Neuronal stem cell (in vitro differentiated cells): Measurements from ENCODE around the gene MYBBP1A.

Experiments used
- DNase-seq: peaks from one replicate; pipeline ENCODE4 v3.0.0-alpha.2; 2013; ENCODE audit warnings: low spot score
- H2AFZ ChIP-seq: one replicate; pipeline ENCODE4 v1.6.1; 2013; ENCODE audit warnings: mild to moderate bottlenecking, low read length, inconsistent platforms
- H2AK5ac ChIP-seq: 2 replicates; pipeline ENCODE4 v1.6.1; 2013; ENCODE audit warnings: low read depth, mild to moderate bottlenecking, inconsistent platforms, low read length, moderate library complexity, mixed read lengths
- H2BK120ac ChIP-seq: 2 replicates; pipeline ENCODE4 v1.6.1; 2013; ENCODE audit warnings: low read depth, mild to moderate bottlenecking, inconsistent platforms, low read length, moderate library complexity, mixed read lengths
- H2BK12ac ChIP-seq: one replicate; pipeline ENCODE4 v1.6.1; 2013; ENCODE audit warnings: low read length, inconsistent platforms
- H2BK15ac ChIP-seq: 2 replicates; pipeline ENCODE4 v1.6.1; 2013; ENCODE audit warnings: mild to moderate bottlenecking, low read length, inconsistent platforms, mixed read lengths
- H2BK5ac ChIP-seq: one replicate; pipeline ENCODE4 v1.6.1; 2013; ENCODE audit warnings: inconsistent platforms, mild to moderate bottlenecking, low read length, moderate library complexity
- H3K14ac ChIP-seq: one replicate; pipeline ENCODE4 v1.6.1; 2013; ENCODE audit warnings: low read length, inconsistent platforms
- H3K18ac ChIP-seq: 2 replicates; pipeline ENCODE4 v1.6.1; 2013; ENCODE audit warnings: low read length, inconsistent platforms
- H3K23ac ChIP-seq: 2 replicates; pipeline ENCODE4 v1.6.1; 2013; ENCODE audit warnings: low read depth, mild to moderate bottlenecking, mixed read lengths, low read length, inconsistent platforms; ENCODE audit not compliant: poor library complexity
- H3K27ac ChIP-seq: replicated peaks from 3 replicates; pipeline ENCODE4 v1.5.1; 2013; ENCODE audit warnings: low read length, inconsistent platforms
- H3K27me3 ChIP-seq, 3 experiments: 2 replicates each; pipeline ENCODE4 v1.6.1; 2013; ENCODE audit warnings: low read length in 3 of 3, mild to moderate bottlenecking in 2 of 3, inconsistent platforms in 1 of 3, low read depth in 1 of 3, mixed read lengths in 1 of 3, moderate library complexity in 1 of 3; ENCODE audit not compliant: control insufficient read depth in 3 of 3, insufficient read depth in 3 of 3
- H3K36me3 ChIP-seq, 2 donors: replicated peaks in 1 of 2; 2 replicates each; pipeline ENCODE4 v1.6.1; 2013; ENCODE audit warnings: low read length in 2 of 2; ENCODE audit not compliant: control insufficient read depth in 2 of 2, insufficient read depth in 2 of 2
- H3K4ac ChIP-seq: 2 replicates; pipeline ENCODE4 v1.6.1; 2013; ENCODE audit warnings: inconsistent platforms, mild to moderate bottlenecking, low read length, moderate library complexity
- H3K4me1 ChIP-seq, 2 donors: 1 replicate in 1 of 2; 2 replicates in 1 of 2; pipeline ENCODE4 v1.6.1; 2013; ENCODE audit warnings: low read length in 2 of 2, low read depth in 1 of 2; ENCODE audit not compliant: control insufficient read depth in 2 of 2, insufficient read depth in 1 of 2
- H3K4me2 ChIP-seq: one replicate; pipeline ENCODE4 v1.6.1; 2013; ENCODE audit warnings: mild to moderate bottlenecking, low read length, inconsistent platforms; ENCODE audit not compliant: insufficient read depth, poor library complexity, severe bottlenecking
- H3K4me3 ChIP-seq, 2 donors: 2 replicates each; pipeline ENCODE4 v1.5.1; 2013; ENCODE audit warnings: low read length in 2 of 2, mild to moderate bottlenecking in 2 of 2, inconsistent platforms in 1 of 2, moderate library complexity in 1 of 2
- H3K79me1 ChIP-seq: one replicate; pipeline ENCODE4 v1.6.1; 2013; ENCODE audit warnings: low read depth, mild to moderate bottlenecking, inconsistent platforms, low read length, moderate library complexity
- H3K9ac ChIP-seq: one replicate; pipeline ENCODE4 v1.6.1; 2013; ENCODE audit warnings: mild to moderate bottlenecking, low read depth, low read length, inconsistent platforms; ENCODE audit not compliant: poor library complexity
- H3K9me3 ChIP-seq, 2 donors: replicated peaks in 1 of 2; 2 replicates each; pipeline versions ENCODE3 to v1.6.1; 2013; ENCODE audit warnings: low read length in 2 of 2, mild to moderate bottlenecking in 2 of 2, inconsistent platforms in 1 of 2, low read depth in 1 of 2, mixed read lengths in 1 of 2, moderate library complexity in 1 of 2; ENCODE audit not compliant: control insufficient read depth in 2 of 2, insufficient read depth in 1 of 2
- H4K8ac ChIP-seq: one replicate; pipeline ENCODE4 v1.6.1; 2013; ENCODE audit warnings: low read depth, mild to moderate bottlenecking, inconsistent platforms, low read length, moderate library complexity
- H4K91ac ChIP-seq: one replicate; pipeline ENCODE4 v1.6.1; 2013; ENCODE audit warnings: low read length, low read depth, mild to moderate bottlenecking, inconsistent platforms; ENCODE audit not compliant: poor library complexity
- WGBS, 2 donors: extraction: QIAGEN DNeasy Blood & Tissue Kit; methylation state at CpG; one replicate each; pipeline ENCODE4 v1.1.7; 2013; ENCODE audit warnings: missing lambda C conversion rate in 2 of 2, mixed read lengths in 1 of 2; ENCODE audit not compliant: insufficient read length in 2 of 2, insufficient replicate concordance in 1 of 2; ENCODE audit errors: extremely low coverage in 2 of 2; 5-methylcytosine and 5-hydroxymethylcytosine counted together

MYBBP1A gene

GRCh38 chr17:4547118-4547906 lies 7.9 kb downstream of the MYBBP1A start:
- H2BK5ac ChIP-seq = peak overlapping the region; percentile 53
- H3K18ac ChIP-seq = no peak overlapping the region
- H3K14ac ChIP-seq = no peak overlapping the region
- H2BK15ac ChIP-seq = no peak overlapping the region
- no peak overlapping the region for H2BK12ac ChIP-seq
- H4K8ac ChIP-seq = no peak overlapping the region
- H3K4me1 ChIP-seq = peaks cover 0 to 3% of the 10 kb centered on the region in 2 donors
- H3K79me1 ChIP-seq = peaks cover 11% of the 10 kb centered on the region
- no peak overlapping the region for H2AFZ ChIP-seq
- DNase-seq = no peak
- H3K23ac ChIP-seq = no peak overlapping the region
- no peaks in the 10 kb centered on the region for H3K27me3 ChIP-seq
- H3K36me3 ChIP-seq = peaks cover 57 to 83% of the 10 kb centered on the region in 2 donors
- no peak overlapping the region for H3K4me2 ChIP-seq
- H3K9ac ChIP-seq = no peak overlapping the region
- no peak overlapping the region for H3K27ac ChIP-seq
- H3K4me3 ChIP-seq = no peak overlapping the region
- H4K91ac ChIP-seq = no peak overlapping the region
- no peaks in the 10 kb centered on the region for H3K9me3 ChIP-seq
- H2BK120ac ChIP-seq = no peak overlapping the region
- WGBS, 2 donors = no CpG with 5 or more reads among the region's 17 CpGs
- H3K4ac ChIP-seq = no peak overlapping the region
- no peak overlapping the region for H2AK5ac ChIP-seq

- Histone ChIP-seq H4K8ac (no peak overlapping the region), H2BK5ac (peak overlapping the region; percentile 87), H3K4ac (no peak overlapping the region), H3K18ac (no peak overlapping the region), H2AFZ (no peak overlapping the region), H3K23ac (no peak overlapping the region), H2BK12ac (no peak overlapping the region), H3K9me3 (no peaks in the 10 kb centered on the region), H3K14ac (no peak overlapping the region), H3K27me3 (no peaks in the 10 kb centered on the region), H3K4me3 (no peak overlapping the region), H2BK15ac (no peak overlapping the region), H3K36me3 (peaks cover 53 to 84% of the 10 kb centered on the region in 2 donors), H3K4me2 (no peak overlapping the region), H3K9ac (no peak overlapping the region), H4K91ac (no peak overlapping the region), H3K4me1 (peaks cover 0 to 3% of the 10 kb centered on the region in 2 donors), H2AK5ac (no peak overlapping the region), H2BK120ac (no peak overlapping the region), H3K79me1 (peaks cover 9% of the 10 kb centered on the region), H3K27ac (no peak overlapping the region)
- no peak for DNase-seq
- WGBS, 2 donors = no CpG with 5 or more reads among the region's 32 CpGs
Measured at GRCh38 chr17:4545217-4545951, 9.8 kb downstream of the MYBBP1A start.

GRCh38 chr17:4544951-4545216 lies 10.3 kb downstream of the MYBBP1A start:
- peaks cover 9% of the 10 kb centered on the region for H3K79me1 ChIP-seq
- H2BK12ac ChIP-seq = no peak overlapping the region
- no peaks in the 10 kb centered on the region for H3K9me3 ChIP-seq
- no peaks in the 10 kb centered on the region for H3K27me3 ChIP-seq
- no peak overlapping the region for H2BK120ac ChIP-seq
- no peak overlapping the region for H3K4me3 ChIP-seq
- no peak overlapping the region for H2AK5ac ChIP-seq
- no peak overlapping the region for H4K8ac ChIP-seq
- H3K23ac ChIP-seq = no peak overlapping the region
- no peak overlapping the region for H3K27ac ChIP-seq
- H2BK5ac ChIP-seq = peak overlapping the region; percentile 87
- no peak overlapping the region for H3K4ac ChIP-seq
- no peak overlapping the region for H4K91ac ChIP-seq
- no peak overlapping the region for H2AFZ ChIP-seq
- H2BK15ac ChIP-seq = no peak overlapping the region
- no peak overlapping the region for H3K14ac ChIP-seq
- H3K4me1 ChIP-seq = peaks cover 0 to 3% of the 10 kb centered on the region in 2 donors
- H3K36me3 ChIP-seq = peaks cover 53 to 84% of the 10 kb centered on the region in 2 donors
- WGBS, 2 donors = no CpG with 5 or more reads among the region's 18 CpGs
- H3K9ac ChIP-seq = no peak overlapping the region
- H3K4me2 ChIP-seq = no peak overlapping the region
- no peak overlapping the region for H3K18ac ChIP-seq
- no peak for DNase-seq

- Histone ChIP-seq H3K4me2 (no peak overlapping the region), H2BK15ac (no peak overlapping the region), H2AK5ac (no peak overlapping the region), H3K23ac (no peak overlapping the region), H3K14ac (no peak overlapping the region), H4K8ac (no peak overlapping the region), H2BK5ac (no peak overlapping the region), H2BK120ac (no peak overlapping the region), H3K27ac (no peak overlapping the region), H3K9me3 (no peaks in the 10 kb centered on the region), H3K79me1 (peaks cover 9% of the 10 kb centered on the region), H3K27me3 (no peaks in the 10 kb centered on the region), H2AFZ (no peak overlapping the region), H3K4ac (no peak overlapping the region), H3K9ac (peak overlapping the region; percentile 55), H4K91ac (no peak overlapping the region), H3K36me3 (peaks cover 51 to 83% of the 10 kb centered on the region in 2 donors), H3K4me1 (peaks cover 0 to 3% of the 10 kb centered on the region in 2 donors), H3K18ac (no peak overlapping the region), H3K4me3 (no peak overlapping the region), H2BK12ac (no peak overlapping the region)
- DNase-seq = no peak
- no CpG with 5 or more reads among the region's 37 CpGs for WGBS, 2 donors
Measured at GRCh38 chr17:4544135-4544950, 10.8 kb downstream of the MYBBP1A start.
